KMS-11 (cell line): ENCODE measurements around the gene NOP53.
"Not testable (repeated sequence)": the region's sequence is repeated elsewhere in the genome, so short reads cannot be mapped to it uniquely, and the experiment has no call there.

Source experiments
- H2AFZ ChIP-seq: fragments of 200-600 bp; sonication (generic); 2 replicates; pipeline ENCODE4 v1.6.1; 2016; ENCODE audit warnings: antibody characterized with exemption, mixed run types, low read depth
- H3K27ac ChIP-seq: fragments of 200-600 bp; sonication (generic); 2 replicates; pipeline ENCODE4 v1.6.1; 2016; ENCODE audit warnings: mild to moderate bottlenecking, mixed run types
- H3K27me3 ChIP-seq: fragments of 200-600 bp; sonication (generic); 2 replicates; pipeline ENCODE4 v1.6.1; 2017; ENCODE audit warnings: mild to moderate bottlenecking, low read depth, mixed run types, moderate library complexity; ENCODE audit not compliant: insufficient read depth
- H3K36me3 ChIP-seq: fragments of 200-600 bp; sonication (generic); 2 replicates; pipeline ENCODE4 v1.6.1; 2017; ENCODE audit warnings: mild to moderate bottlenecking, mixed run types; ENCODE audit not compliant: insufficient read depth
- H3K4me1 ChIP-seq: fragments of 200-600 bp; sonication (generic); 2 replicates; pipeline ENCODE4 v1.6.1; 2016; ENCODE audit warnings: mild to moderate bottlenecking, low read depth, mixed run types; ENCODE audit not compliant: poor library complexity, severe bottlenecking
- H3K4me2 ChIP-seq: fragments of 200-600 bp; sonication (generic); 2 replicates; pipeline ENCODE4 v1.7.0; 2016; ENCODE audit warnings: mild to moderate bottlenecking, mixed run types
- H3K4me3 ChIP-seq: fragments of 200-600 bp; sonication (generic); IDR thresholded peaks from 2 replicates; pipeline ENCODE4 v1.6.1; 2017; ENCODE audit warnings: low read depth, low read length, mixed read lengths; ENCODE audit not compliant: insufficient read depth
- H3K79me2 ChIP-seq: fragments of 200-600 bp; sonication (generic); 2 replicates; pipeline ENCODE4 v1.6.1; 2016; ENCODE audit warnings: low read depth, mixed run types; ENCODE audit not compliant: insufficient read depth
- H3K9ac ChIP-seq: fragments of 200-600 bp; sonication (generic); 2 replicates; pipeline ENCODE4 v1.6.1; 2016; ENCODE audit warnings: mild to moderate bottlenecking, mixed run types
- H4K20me1 ChIP-seq: fragments of 200-600 bp; sonication (generic); 2 replicates; pipeline ENCODE4 v1.6.1; 2016; ENCODE audit warnings: mild to moderate bottlenecking, mixed run types; ENCODE audit not compliant: insufficient read depth
- CTCF ChIP-seq: fragments of 200-600 bp; sonication (generic); conservative IDR thresholded peaks from 2 replicates; pipeline ENCODE4 v1.6.1; 2017; ENCODE audit warnings: low read depth, mild to moderate bottlenecking, antibody characterized with exemption, low read length, moderate library complexity, mixed read lengths

The NOP53 gene

DNA sequence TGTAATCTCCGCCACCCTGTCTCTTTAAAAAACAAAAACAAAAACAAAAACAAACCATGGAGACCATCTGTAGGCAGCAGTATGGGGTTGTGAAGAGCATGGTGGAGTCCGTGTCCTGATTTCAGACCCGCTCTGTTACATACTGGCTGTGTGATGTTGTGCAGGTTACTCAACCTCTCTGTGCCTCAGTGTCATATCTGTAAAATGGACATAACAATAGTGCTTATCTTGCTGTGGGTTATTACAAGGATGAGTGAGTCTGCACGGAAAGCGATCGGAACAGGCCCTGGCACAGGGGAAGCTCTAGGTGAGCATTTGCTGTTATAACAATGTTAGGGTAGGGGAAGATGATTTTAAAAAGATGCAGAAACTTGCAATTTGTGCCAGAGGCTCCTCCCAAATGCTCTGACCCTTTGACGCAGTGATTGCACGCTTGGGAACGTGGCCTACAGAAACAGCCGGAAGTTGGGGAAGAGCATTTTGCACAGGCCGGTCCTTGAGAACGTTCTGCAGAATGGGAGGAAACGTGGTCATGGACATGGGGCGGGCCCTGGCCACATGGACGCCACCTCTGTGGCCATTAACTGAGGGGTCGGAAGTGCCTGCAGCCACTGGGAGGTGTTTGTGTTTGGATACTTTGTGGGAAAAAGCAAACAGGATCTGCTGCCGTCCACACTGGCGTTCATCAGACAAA, 17.4 kb downstream of the NOP53 start:
- Histone ChIP-seq H2AFZ (no peak overlapping the region), H3K27me3 (no peaks in the 10 kb centered on the region; the same call in 1 of the 2 replicates), H3K4me3 (no peak overlapping the region), H3K27ac (no peak overlapping the region), H3K79me2 (no peaks in the 10 kb centered on the region), H3K4me1 (peaks cover 5% of the 10 kb centered on the region), H3K36me3 (no peaks in the 10 kb centered on the region), H3K4me2 (no peak overlapping the region), H4K20me1 (no peaks in the 10 kb centered on the region), H3K9ac (no peak overlapping the region)
- no peak for TF ChIP-seq CTCF

DNA sequence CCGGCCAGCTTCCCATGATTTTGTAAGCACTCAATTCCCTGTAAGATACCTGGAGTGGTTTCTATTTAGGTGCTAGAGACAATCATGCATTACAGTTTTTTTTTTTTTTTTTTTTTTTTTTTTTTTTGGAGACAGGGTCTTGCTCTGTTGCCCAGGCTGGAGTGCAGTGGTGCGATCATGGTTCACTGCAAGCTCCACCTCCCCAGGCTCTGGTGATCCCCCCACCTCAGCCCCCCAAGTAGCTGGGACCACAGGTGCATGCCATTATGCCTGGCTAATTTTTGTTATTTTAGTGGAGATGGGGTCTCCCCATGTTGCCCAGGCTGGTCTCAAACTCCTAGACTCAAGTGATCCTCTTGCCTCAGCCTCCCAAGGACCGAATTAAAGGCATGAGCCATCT, 19.4 kb downstream of the NOP53 start:
- H3K27ac ChIP-seq, H3K4me2 ChIP-seq: not testable (repeated sequence)

DNA sequence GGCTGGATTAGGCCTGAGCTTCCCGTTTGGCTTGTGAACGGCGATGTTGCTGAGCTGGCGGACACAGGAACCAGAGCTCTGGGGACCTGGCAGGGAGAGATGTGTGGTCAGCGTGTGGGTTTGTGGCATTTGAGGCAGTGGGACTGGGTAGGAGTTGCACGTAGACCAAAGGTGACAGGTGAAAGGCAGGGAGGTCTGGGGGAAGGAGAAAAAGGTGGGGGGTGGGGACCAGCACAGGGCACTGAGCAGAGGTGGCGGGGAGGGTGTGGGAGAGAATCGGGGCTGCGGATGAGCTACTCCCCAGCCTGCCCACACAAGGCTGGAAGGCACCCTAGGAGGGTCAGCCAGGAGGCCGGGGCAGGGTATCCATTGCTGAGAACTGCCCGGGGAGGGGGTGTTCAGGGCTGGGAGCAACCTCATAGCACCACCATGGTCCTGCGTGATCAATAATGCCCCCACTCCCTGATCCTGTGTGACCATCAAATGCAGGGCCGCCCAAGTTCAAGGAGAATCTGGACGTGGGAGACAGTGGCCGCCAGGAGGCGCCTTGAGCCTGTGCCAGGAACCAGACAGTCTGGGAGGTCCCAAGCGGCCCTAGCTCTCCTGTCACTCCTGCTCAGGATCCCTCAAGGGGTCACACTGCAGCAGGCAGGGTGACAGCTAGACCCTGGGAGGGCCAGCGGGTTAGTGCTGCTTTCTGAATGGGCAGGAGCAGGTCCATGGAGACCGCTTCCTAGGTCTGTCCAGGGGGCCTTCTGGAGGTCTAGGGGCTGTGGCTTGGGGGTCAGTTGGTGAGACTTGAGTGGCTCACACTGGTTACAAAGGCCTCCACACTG, 20.4 kb downstream of the NOP53 start:
- no peak overlapping the region for H3K4me2 ChIP-seq
- no peak overlapping the region for H3K9ac ChIP-seq

More for the DNA sequence above, 19.4 kb downstream of the NOP53 start:
- not testable (repeated sequence) for H3K27me3 ChIP-seq, H3K9ac ChIP-seq, H3K36me3 ChIP-seq, H3K79me2 ChIP-seq, H4K20me1 ChIP-seq, H3K4me1 ChIP-seq, H3K4me3 ChIP-seq, H2AFZ ChIP-seq

GRCh38 chr19:47766359-47766620, 20.9 kb downstream of the NOP53 start:
- Histone ChIP-seq H2AFZ (no peak overlapping the region), H3K4me1 (peaks cover 5% of the 10 kb centered on the region), H3K27me3 (peaks cover 12% of the 10 kb centered on the region; the same call in 1 of the 2 replicates), H3K4me2 (no peak overlapping the region), H3K79me2 (no peaks in the 10 kb centered on the region), H3K36me3 (no peaks in the 10 kb centered on the region), H3K9ac (no peak overlapping the region), H3K27ac (no peak overlapping the region), H4K20me1 (no peaks in the 10 kb centered on the region), H3K4me3 (no peak overlapping the region)
- no peak for TF ChIP-seq CTCF

More for the DNA sequence above, 20.4 kb downstream of the NOP53 start:
- Histone ChIP-seq H4K20me1 (no peaks in the 10 kb centered on the region), H3K79me2 (no peaks in the 10 kb centered on the region), H2AFZ (no peak overlapping the region), H3K27ac (no peak overlapping the region), H3K4me1 (peaks cover 5% of the 10 kb centered on the region), H3K36me3 (no peaks in the 10 kb centered on the region), H3K27me3 (peaks cover 12% of the 10 kb centered on the region; the same call in 1 of the 2 replicates), H3K4me3 (no peak overlapping the region)
- TF ChIP-seq CTCF: peak; percentile 77

DNA sequence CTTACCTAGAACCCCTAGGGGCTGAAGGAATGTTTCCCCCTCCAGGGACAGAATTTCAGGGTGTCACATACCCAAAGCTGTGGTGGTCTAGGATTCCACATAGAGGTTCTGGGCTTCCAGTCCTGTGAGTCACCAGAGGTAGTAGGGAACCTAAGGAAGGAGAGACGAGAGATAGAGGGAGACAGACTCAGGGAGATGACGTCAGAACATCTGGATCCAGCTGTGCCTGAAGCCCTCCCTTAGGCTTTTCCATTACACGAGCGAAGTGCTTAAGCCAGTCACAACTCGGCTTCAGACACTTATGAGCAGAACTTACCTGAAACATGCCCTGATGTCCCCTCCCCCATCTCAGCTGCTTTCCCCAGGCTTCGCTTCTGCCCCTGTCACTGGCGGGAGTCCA, 21.3 kb downstream of the NOP53 start:
- H3K4me2 ChIP-seq: no peak overlapping the region
- H2AFZ ChIP-seq: no peak overlapping the region

More for the DNA sequence above, 21.3 kb downstream of the NOP53 start:
- no peak for TF ChIP-seq CTCF
- Histone ChIP-seq H3K27ac (no peak overlapping the region), H3K4me3 (no peak overlapping the region), H4K20me1 (no peaks in the 10 kb centered on the region), H3K4me1 (peaks cover 5% of the 10 kb centered on the region), H3K9ac (no peak overlapping the region), H3K27me3 (peaks cover 12% of the 10 kb centered on the region; the same call in 1 of the 2 replicates), H3K36me3 (no peaks in the 10 kb centered on the region), H3K79me2 (no peaks in the 10 kb centered on the region)
